Activated T-helper 2 cell treated with anti-CD3 and anti-CD28 coated beads, Interferon-gamma antibody, Interleukin-2, Interleukin-4, amounts not matched to agents 10 μg/mL and 5 μg/mL and 100 μg/mL, durations not matched to agents 14 hours and 24 hours and 36 hours (primary cell): Measurements from ENCODE around the gene UBE2N. TPM values are rescaled to one million over a fixed set of nuclear protein-coding genes. Genes with fewer than 3 reads are reported as not detected.

Experiments used
- DNase-seq: peaks from one replicate; pipeline ENCODE4 v3.0.0; 2021; ENCODE audit warnings: low spot score
- H3K27ac Mint-ChIP-seq: one replicate; pipeline ENCODE4 v1.8.0; 2021; ENCODE audit warnings: mixed read lengths
- H3K27me3 Mint-ChIP-seq: one replicate; pipeline ENCODE4 v1.8.0; 2021; ENCODE audit warnings: low read depth, mixed read lengths
- H3K36me3 Mint-ChIP-seq: one replicate; pipeline ENCODE4 v1.8.0; 2021; ENCODE audit warnings: low read depth, mixed read lengths
- H3K4me1 Mint-ChIP-seq: one replicate; pipeline ENCODE4 v1.8.0; 2021; ENCODE audit warnings: low read depth, mixed read lengths
- H3K4me3 Mint-ChIP-seq: one replicate; pipeline ENCODE4 v1.8.0; 2021; ENCODE audit warnings: low read depth, mild to moderate bottlenecking, moderate library complexity, mixed read lengths
- H3K9me3 Mint-ChIP-seq: one replicate; pipeline ENCODE4 v1.8.0; 2021; ENCODE audit warnings: mixed read lengths
- intact Hi-C: fragments of 100-400 bp; cut with micrococcal nuclease; formaldehyde crosslinking; loops from one replicate; pipeline ENCODE4 v1.15.1; 2023
- total RNA-seq: library from RNA; stranded (reverse); gene quantifications from 2 replicates; pipeline ENCODE4 v1.2.3, GENCODE V29; 2022

UBE2N gene
- total RNA-seq, 1 donor from 2014 or later: 258 TPM

GRCh38 chr12:93460902-93461301 is 19.2 kb upstream of the UBE2N start:
- no peaks in the 10 kb centered on the region for H3K9me3 Mint-ChIP-seq
- DNase-seq: no peak
- intact Hi-C loops: no loop called here
- H3K36me3 Mint-ChIP-seq: no peaks in the 10 kb centered on the region
- H3K27ac Mint-ChIP-seq: no peak overlapping the region
- H3K4me1 Mint-ChIP-seq: no peaks in the 10 kb centered on the region
- H3K4me3 Mint-ChIP-seq: no peak overlapping the region
- peaks cover 4% of the 10 kb centered on the region for H3K27me3 Mint-ChIP-seq

- H3K4me3 Mint-ChIP-seq: no peak overlapping the region
- H3K9me3 Mint-ChIP-seq: no peaks in the 10 kb centered on the region
- H3K36me3 Mint-ChIP-seq: no peaks in the 10 kb centered on the region
- peaks cover 4% of the 10 kb centered on the region for H3K27me3 Mint-ChIP-seq
- intact Hi-C loops: no loop called here
- no peaks in the 10 kb centered on the region for H3K4me1 Mint-ChIP-seq
- H3K27ac Mint-ChIP-seq: no peak overlapping the region
- DNase-seq: no peak
Measured at GRCh38 chr12:93460003-93460402, 18.3 kb upstream of the UBE2N start.

- Mint-ChIP-seq H3K4me3 (no peak overlapping the region), H3K36me3 (no peaks in the 10 kb centered on the region), H3K4me1 (no peaks in the 10 kb centered on the region), H3K27me3 (peaks cover 6% of the 10 kb centered on the region), H3K9me3 (no peaks in the 10 kb centered on the region), H3K27ac (no peak overlapping the region)
- intact Hi-C loops: no loop called here
- DNase-seq: no peak
Measured at GRCh38 chr12:93459097-93459496, 17.4 kb upstream of the UBE2N start.

- Mint-ChIP-seq H3K36me3 (no peaks in the 10 kb centered on the region), H3K4me1 (no peaks in the 10 kb centered on the region), H3K27me3 (peaks cover 6% of the 10 kb centered on the region), H3K4me3 (no peak overlapping the region), H3K9me3 (no peaks in the 10 kb centered on the region), H3K27ac (no peak overlapping the region)
- no peak for DNase-seq
- intact Hi-C loops: no loop called here
Measured at GRCh38 chr12:93456077-93456476, 14.3 kb upstream of the UBE2N start.

GRCh38 chr12:93453633-93454032 is 11.9 kb upstream of the UBE2N start:
- no peak overlapping the region for H3K4me3 Mint-ChIP-seq
- intact Hi-C loops: no loop called here
- H3K27me3 Mint-ChIP-seq: peaks cover 5% of the 10 kb centered on the region
- peaks cover 5% of the 10 kb centered on the region for H3K4me1 Mint-ChIP-seq
- no peak for DNase-seq
- H3K9me3 Mint-ChIP-seq: no peaks in the 10 kb centered on the region
- no peaks in the 10 kb centered on the region for H3K36me3 Mint-ChIP-seq
- no peak overlapping the region for H3K27ac Mint-ChIP-seq

- Mint-ChIP-seq H3K27me3 (peaks cover 5% of the 10 kb centered on the region), H3K4me1 (peaks cover 15% of the 10 kb centered on the region), H3K9me3 (no peaks in the 10 kb centered on the region), H3K27ac (no peak overlapping the region), H3K36me3 (no peaks in the 10 kb centered on the region), H3K4me3 (no peak overlapping the region)
- no peak for DNase-seq
- intact Hi-C loops: no loop called here
Measured at GRCh38 chr12:93451423-93452158, 9.8 kb upstream of the UBE2N start.

- no peak for DNase-seq
- Mint-ChIP-seq H3K36me3 (no peaks in the 10 kb centered on the region), H3K27ac (no peak overlapping the region), H3K9me3 (no peaks in the 10 kb centered on the region), H3K4me1 (peaks cover 15% of the 10 kb centered on the region), H3K27me3 (peaks cover 2% of the 10 kb centered on the region), H3K4me3 (no peak overlapping the region)
- intact Hi-C loops: loop anchor here (10.0 kb wide), 1 partner anchor 226 kb away; the partner anchor contains the start of gene CRADD
Measured at GRCh38 chr12:93449277-93449676, 7.5 kb upstream of the UBE2N start.

- H3K27ac Mint-ChIP-seq: no peak overlapping the region
- no peak overlapping the region for H3K4me3 Mint-ChIP-seq
- H3K27me3 Mint-ChIP-seq: no peaks in the 10 kb centered on the region
- intact Hi-C loops: loop anchor here (10.0 kb wide), 1 partner anchor 226 kb away; the partner anchor contains the start of gene CRADD
- no peaks in the 10 kb centered on the region for H3K36me3 Mint-ChIP-seq
- peaks cover 15% of the 10 kb centered on the region for H3K4me1 Mint-ChIP-seq
- no peaks in the 10 kb centered on the region for H3K9me3 Mint-ChIP-seq
- no peak for DNase-seq
Measured at GRCh38 chr12:93448796-93449195, 7.0 kb upstream of the UBE2N start.

GRCh38 chr12:93447555-93448290 is 6.0 kb upstream of the UBE2N start:
- Mint-ChIP-seq H3K27me3 (no peaks in the 10 kb centered on the region), H3K9me3 (no peaks in the 10 kb centered on the region), H3K4me1 (peaks cover 19% of the 10 kb centered on the region), H3K27ac (no peak overlapping the region), H3K4me3 (no peak overlapping the region), H3K36me3 (no peaks in the 10 kb centered on the region)
- intact Hi-C loops: loop anchor here (10.0 kb wide), 1 partner anchor 227 kb away; the partner anchor contains the start of gene CRADD
- no peak for DNase-seq

GRCh38 chr12:93443576-93443975 is 1.8 kb upstream of the UBE2N start:
- Mint-ChIP-seq H3K27me3 (no peaks in the 10 kb centered on the region), H3K9me3 (no peaks in the 10 kb centered on the region), H3K4me3 (no peak overlapping the region), H3K36me3 (peaks cover 10% of the 10 kb centered on the region), H3K4me1 (peaks cover 32% of the 10 kb centered on the region), H3K27ac (no peak overlapping the region)
- DNase-seq: no peak
- intact Hi-C loops: loop anchor here (5.0 to 10.0 kb wide), 3 partner anchors 129 to 516 kb away; partner anchors contain the start of genes CRADD, EEA1 and SOCS2

- Mint-ChIP-seq H3K4me3 (peak overlapping the region; percentile 93), H3K4me1 (peaks cover 37% of the 10 kb centered on the region), H3K36me3 (peaks cover 10% of the 10 kb centered on the region), H3K27me3 (no peaks in the 10 kb centered on the region), H3K9me3 (no peaks in the 10 kb centered on the region), H3K27ac (peak overlapping the region; percentile 95)
- no peak for DNase-seq
- intact Hi-C loops: loop anchor here (1.0 to 10.0 kb wide), 4 partner anchors 25 to 515 kb away; partner anchors contain the start of genes CRADD, EEA1, MRPL42 and SOCS2
Measured at GRCh38 chr12:93442411-93443340, 929 bp upstream of the UBE2N start.

- Mint-ChIP-seq H3K36me3 (peaks cover 14% of the 10 kb centered on the region), H3K27ac (peak overlapping the region; percentile 94), H3K4me1 (peaks cover 45% of the 10 kb centered on the region), H3K4me3 (peak overlapping the region; percentile 98), H3K27me3 (no peaks in the 10 kb centered on the region), H3K9me3 (no peaks in the 10 kb centered on the region)
- intact Hi-C loops: loop anchor here (2.0 to 10.0 kb wide), 5 partner anchors 20 to 514 kb away; partner anchors contain the start of genes CRADD, EEA1 and SOCS2
- DNase-seq: peak; percentile 41
Measured at GRCh38 chr12:93441081-93441616, 598 bp downstream of the UBE2N start.
